GM19452 (cell line): Measurements from ENCODE around the gene BRD7.
"Not testable (repeated sequence)": the region's sequence is repeated elsewhere in the genome, so short reads cannot be mapped to it uniquely, and the experiment has no call there.

Source experiments
- ATAC-seq: cut with Tn5 transposase; IDR thresholded peaks from one replicate; pipeline ENCODE4 v1.9.1; 2021; ENCODE audit not compliant: unreplicated experiment

Gene BRD7

GRCh38 chr16:50360033-50360778 lies 8.6 kb downstream of the BRD7 start:
- no peak for ATAC-seq

DNA sequence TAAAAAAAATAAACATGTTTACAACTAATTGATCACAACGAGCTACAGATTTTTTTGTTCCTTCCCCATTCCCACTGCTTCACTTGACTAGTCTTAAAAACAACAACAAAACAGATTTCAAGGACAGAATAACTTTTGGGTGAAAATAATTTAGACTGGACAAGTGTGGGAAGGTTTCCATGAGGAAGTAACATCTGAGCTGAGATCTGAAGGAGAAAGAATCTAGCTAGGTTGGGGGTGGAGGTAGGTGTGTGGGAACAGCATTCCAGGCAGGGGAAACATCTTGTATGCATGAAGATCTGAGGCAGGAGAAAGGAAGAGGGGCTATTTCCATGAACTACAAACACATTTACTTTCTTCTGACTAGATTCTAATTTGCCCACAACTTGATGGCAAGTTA lies 9.2 kb downstream of the BRD7 start:
- ATAC-seq, result no peak

- ATAC-seq, result no peak
Observed at GRCh38 chr16:50354629-50355456, 13.9 kb downstream of the BRD7 start.

DNA sequence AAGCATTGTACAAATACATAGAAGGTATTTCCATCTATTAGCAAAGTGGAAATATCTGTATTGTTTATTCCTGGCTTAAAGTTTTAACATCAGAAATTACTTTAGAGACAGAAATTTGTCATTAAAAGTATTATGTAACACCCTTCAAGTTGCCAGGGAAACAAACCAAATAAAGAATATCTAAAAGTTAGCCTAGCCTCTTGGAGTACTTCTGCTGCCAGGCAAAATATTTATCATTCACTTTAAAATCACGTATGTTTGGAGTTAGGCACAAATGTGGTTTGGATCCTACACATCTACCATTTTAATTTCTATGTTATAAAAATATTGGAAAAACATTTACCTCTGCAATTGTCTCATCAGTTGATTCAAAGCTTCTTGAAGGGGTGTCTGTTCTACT lies 14.7 kb downstream of the BRD7 start:
- ATAC-seq, result no peak

DNA sequence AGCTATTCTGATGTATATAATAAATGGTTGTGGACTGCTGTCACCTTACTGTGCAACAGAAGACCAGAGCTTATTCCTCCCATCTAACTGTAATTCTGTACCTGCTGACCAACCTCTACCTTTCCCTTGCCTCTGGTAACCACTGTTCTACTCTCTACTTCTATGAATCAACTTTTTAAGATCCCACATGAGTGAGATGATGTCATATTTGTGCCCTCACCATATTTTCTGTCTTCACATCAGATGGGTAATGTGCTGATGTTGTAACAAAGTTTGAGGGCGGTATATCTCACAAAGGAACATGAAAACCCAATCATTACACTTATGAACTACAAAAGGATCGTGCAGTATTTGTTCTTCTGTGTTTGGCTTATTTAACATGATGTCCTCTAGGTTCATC lies 16.8 kb downstream of the BRD7 start:
- ATAC-seq, result no peak

- ATAC-seq, result no peak
Observed at GRCh38 chr16:50351116-50351515, 17.7 kb downstream of the BRD7 start.

GRCh38 chr16:50345210-50345609 lies 23.6 kb downstream of the BRD7 start:
- not testable (repeated sequence) for ATAC-seq

- ATAC-seq, result not testable (repeated sequence)
Observed at GRCh38 chr16:50343566-50343965, 25.2 kb downstream of the BRD7 start.

DNA sequence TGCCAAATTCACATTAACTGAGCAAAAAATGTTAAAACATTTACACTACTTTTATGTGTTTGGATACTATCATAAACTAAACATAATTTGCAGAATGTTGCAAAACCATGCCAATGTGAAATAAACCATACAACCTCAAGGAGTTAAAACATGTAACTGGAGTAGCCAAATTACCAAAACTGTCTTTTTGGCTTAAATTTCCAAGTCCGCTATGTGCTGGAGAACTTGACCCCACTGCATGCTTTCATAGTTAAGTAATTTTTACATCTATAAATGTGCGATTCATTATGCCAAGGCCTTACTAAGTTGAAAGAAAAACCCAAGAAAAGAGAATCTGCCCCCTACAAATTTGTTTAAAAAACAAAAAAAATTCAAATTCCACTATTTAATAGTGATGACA lies 28.2 kb downstream of the BRD7 start:
- no peak for ATAC-seq

DNA sequence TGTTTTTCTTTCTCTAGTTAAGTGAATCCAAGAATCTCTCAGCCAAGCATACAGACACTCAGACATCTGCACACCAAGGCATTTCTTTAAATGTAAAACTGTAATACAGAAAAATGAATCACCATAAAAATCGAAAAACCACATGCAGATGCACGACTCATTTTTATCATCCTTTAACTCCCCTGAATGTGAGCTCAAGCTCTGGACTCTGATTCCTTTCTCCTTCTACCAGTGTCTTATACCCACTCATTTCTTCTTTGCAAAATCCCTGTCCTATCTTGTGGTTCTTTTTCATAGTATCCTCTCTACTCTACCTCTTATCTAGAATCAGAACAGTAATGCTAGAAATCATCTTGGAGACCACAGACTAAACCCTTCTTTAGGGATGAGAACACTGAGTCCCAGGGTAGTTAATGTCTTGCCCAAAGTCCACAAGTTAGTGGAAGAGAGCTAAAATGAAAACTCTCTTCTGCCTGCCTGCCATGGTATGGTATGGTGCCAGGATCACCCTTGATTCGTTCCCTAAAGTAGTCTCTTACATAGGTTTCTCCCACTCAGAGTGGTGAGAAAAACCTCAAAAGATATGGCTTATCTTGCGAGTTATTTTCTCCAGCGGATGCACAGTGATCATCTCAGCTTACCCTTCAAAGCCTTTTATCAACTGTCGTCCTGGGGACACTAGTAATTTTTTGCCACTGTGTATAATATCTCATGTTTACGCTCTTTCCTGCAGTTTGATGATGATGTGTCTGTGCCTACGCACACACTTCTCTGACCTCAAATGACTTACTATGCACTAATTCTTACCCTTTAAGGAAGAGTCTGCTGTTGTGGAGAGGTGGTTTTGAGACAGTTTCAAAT lies 30.2 kb downstream of the BRD7 start:
- ATAC-seq, result no peak

- ATAC-seq, result no peak
Observed at GRCh38 chr16:50336884-50337283, 31.9 kb downstream of the BRD7 start.

GRCh38 chr16:50335196-50335958 lies 33.4 kb downstream of the BRD7 start:
- peak; percentile 77 for ATAC-seq

- no peak for ATAC-seq
Observed at GRCh38 chr16:50334106-50334975, 34.4 kb downstream of the BRD7 start.

DNA sequence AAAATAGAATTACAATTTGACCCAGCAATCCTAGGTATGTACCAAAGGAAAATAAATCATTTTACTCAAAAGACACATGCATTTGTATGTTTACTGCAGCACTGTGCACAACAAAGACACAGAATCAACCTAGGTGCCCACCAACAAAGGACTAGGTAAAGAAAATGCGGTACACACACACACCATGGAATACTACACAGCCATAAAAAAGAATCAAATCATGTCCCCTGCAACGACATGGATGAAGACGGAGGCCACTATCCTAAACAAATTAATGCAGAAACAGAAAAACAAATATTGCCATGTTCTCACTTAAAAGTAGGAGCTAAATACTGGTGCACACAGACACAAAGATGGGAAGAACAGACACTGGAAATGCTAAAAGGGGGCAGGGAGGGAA lies 36.2 kb downstream of the BRD7 start:
- ATAC-seq, result no peak

DNA sequence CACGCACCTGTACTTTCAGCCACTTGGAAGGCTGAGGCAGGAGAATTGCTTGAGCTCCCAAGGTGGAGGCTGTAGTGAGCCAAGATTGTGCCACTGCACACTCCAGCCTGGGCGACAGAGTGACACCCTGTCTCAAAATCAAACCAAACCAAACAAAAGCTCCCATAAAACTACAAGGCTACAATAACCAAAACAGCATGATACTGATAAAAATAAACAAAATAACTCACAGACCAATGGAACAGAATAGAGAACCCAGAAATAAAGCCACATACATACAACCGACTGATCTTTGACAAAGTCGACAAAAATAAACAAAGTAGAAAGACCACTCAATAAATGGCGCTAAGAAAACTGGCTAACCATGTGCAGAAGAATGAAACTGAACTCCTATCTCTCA lies 37.2 kb downstream of the BRD7 start:
- ATAC-seq, result no peak

- no peak for ATAC-seq
Observed at GRCh38 chr16:50329446-50330189, 39.2 kb downstream of the BRD7 start.

DNA sequence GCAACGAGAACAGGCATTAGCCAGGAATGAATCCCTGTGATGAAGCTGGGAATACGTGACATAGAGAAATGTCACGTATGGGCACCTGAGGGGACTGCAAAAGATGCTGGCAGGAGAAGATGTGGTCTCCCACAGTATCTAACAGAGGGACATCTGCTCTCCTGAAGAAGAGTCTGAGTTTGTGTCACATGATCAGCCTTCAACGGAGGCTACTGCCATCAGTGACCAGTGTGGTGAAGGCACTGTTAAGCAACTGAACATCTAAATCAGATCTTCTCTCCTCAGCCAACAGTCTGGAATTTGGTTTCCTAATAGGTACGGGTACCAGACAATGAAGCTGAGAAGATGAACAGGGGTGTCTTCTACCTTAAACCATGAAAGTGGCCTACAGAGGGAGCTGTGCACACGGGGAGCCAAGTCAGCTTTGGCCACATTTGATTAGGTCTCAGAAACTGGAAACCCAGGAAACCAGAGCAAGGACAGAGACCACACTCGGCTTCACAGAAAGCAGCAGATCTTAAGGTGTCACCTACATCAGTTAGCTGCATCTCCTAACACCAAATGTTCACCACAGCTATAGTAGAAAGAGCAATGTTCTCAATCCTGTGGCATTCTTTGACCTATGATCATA lies 41.8 kb downstream of the BRD7 start:
- peak; percentile 64 for ATAC-seq

DNA sequence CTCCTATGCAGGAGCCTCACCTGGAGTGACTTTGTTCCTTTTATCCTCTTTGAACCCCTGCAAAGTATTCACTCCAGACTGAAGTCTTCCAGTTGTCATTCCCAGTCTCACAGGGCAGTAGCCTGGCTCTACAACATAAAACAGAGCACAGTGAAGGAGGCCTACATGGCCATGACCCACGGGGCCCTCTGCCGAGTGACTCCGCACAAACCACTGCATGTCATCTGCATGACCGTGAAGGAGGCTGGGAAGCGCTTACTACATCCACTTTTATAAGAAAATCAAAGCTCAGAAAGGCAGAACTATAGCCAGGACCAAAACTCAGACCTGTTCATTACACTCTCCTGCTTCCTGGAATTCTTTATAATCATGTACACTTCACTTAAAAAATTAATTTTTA lies 42.5 kb downstream of the BRD7 start:
- ATAC-seq, result no peak

- ATAC-seq, result no peak
Observed at GRCh38 chr16:50324345-50324744, 44.4 kb downstream of the BRD7 start.
